ENCODE measurements around the gene NDUFAF8.

GRCh38 chr17:81277421-81277820 lies 38.3 kb downstream of the NDUFAF8 start:
- TF ChIP-seq CTCF (IDR thresholded peaks at IDR 0.05), result no peak
- no peak for TF ChIP-seq POLR2A (IDR thresholded peaks at IDR 0.05)
- TF ChIP-seq EP300 (IDR thresholded peaks at IDR 0.05), result no peak
- no peak for TF ChIP-seq POLR2AphosphoS5 (IDR thresholded peaks at IDR 0.05)
